GM21619 (cell line): ENCODE measurements around the gene ANKMY1.
"Not testable (repeated sequence)": the region's sequence is repeated elsewhere in the genome, so short reads cannot be mapped to it uniquely, and the experiment has no call there.

Experiments
- ATAC-seq: cut with Tn5 transposase; IDR thresholded peaks from one replicate; pipeline ENCODE4 v1.9.1; 2021; ENCODE audit not compliant: unreplicated experiment

ANKMY1 gene

GRCh38 chr2:240523451-240524281 is 34.1 kb downstream of the ANKMY1 start:
- ATAC-seq: no peak

- ATAC-seq: no peak
These were observed 35.4 kb downstream of the ANKMY1 start for GRCh38 chr2:240522406-240522805.

- ATAC-seq: not testable (repeated sequence)
These were observed 35.9 kb downstream of the ANKMY1 start for GRCh38 chr2:240521885-240522284.

- ATAC-seq: no peak
These were observed 36.8 kb downstream of the ANKMY1 start for GRCh38 chr2:240520974-240521350.

GRCh38 chr2:240520130-240520973 is 37.4 kb downstream of the ANKMY1 start:
- no peak for ATAC-seq

- ATAC-seq: no peak
These were observed 38.2 kb downstream of the ANKMY1 start for GRCh38 chr2:240519396-240520129.

GRCh38 chr2:240518981-240519380 is 38.8 kb downstream of the ANKMY1 start:
- ATAC-seq: no peak

GRCh38 chr2:240517342-240517741 is 40.4 kb downstream of the ANKMY1 start:
- no peak for ATAC-seq

- ATAC-seq: no peak
These were observed 43.2 kb downstream of the ANKMY1 start for GRCh38 chr2:240514631-240515030.

- peak; percentile 98 for ATAC-seq
These were observed 44.1 kb downstream of the ANKMY1 start for GRCh38 chr2:240513549-240514287.

- no peak for ATAC-seq
These were observed 44.9 kb downstream of the ANKMY1 start for GRCh38 chr2:240512666-240513535.

- ATAC-seq: no peak
These were observed 45.7 kb downstream of the ANKMY1 start for GRCh38 chr2:240512109-240512485.

- no peak for ATAC-seq
These were observed 46.3 kb downstream of the ANKMY1 start for GRCh38 chr2:240511351-240512108.

GRCh38 chr2:240510513-240511210 is 47.1 kb downstream of the ANKMY1 start:
- ATAC-seq: no peak

GRCh38 chr2:240509667-240510512 is 47.9 kb downstream of the ANKMY1 start:
- ATAC-seq: no peak

GRCh38 chr2:240508832-240509545 is 48.8 kb downstream of the ANKMY1 start:
- ATAC-seq: no peak

- ATAC-seq: no peak
These were observed 50.0 kb downstream of the ANKMY1 start for GRCh38 chr2:240507778-240508251.
